Body of pancreas (tissue), 4 donors: ENCODE measurements around the gene ANKRD17.

Experiments
- CTCF ChIP-seq, 7 experiments: fragments of 450-650 bp in 4 of 7; fragments of 200-600 bp in 3 of 7; sonication (generic) in 3 of 7; IDR thresholded peaks; one replicate each; pipeline ENCODE4 v1.5.1; 2016 to 2019; ENCODE audit warnings: antibody characterized with exemption in 7 of 7
- POLR2A ChIP-seq, 3 donors: fragments of 450-650 bp; IDR thresholded peaks; one replicate each; pipeline ENCODE4 v1.6.1; 2016; ENCODE audit warnings: antibody characterized with exemption in 3 of 3, mild to moderate bottlenecking in 2 of 3

GRCh38 chr4:73212982-73213730 lies 45.4 kb downstream of the ANKRD17 start:
- no peak for TF ChIP-seq CTCF (IDR thresholded peaks at IDR 0.05)
- no peak for TF ChIP-seq POLR2A (IDR thresholded peaks at IDR 0.05)
